ENCODE results near the gene SPIB. TPM values are rescaled to one million over a fixed set of nuclear protein-coding genes. Genes with fewer than 3 reads are reported as not detected.

SPIB gene
- total RNA-seq, 4 donors from 2014 or later, result 0.66 to 3.5 (median 0.90) TPM; not detected in 1

GRCh38 chr19:50380751-50381151 is 38.0 kb upstream of the SPIB start:
- H3K9me3 ChIP-seq, result no peaks in the 10 kb centered on the region
- peaks cover 0 to 73% (median 31%) of the 10 kb centered on the region in 4 donors for H3K4me1 ChIP-seq
- H3K27ac ChIP-seq, result peak overlapping the region in 3 of 4 donors; percentile 23 to 70 (median 70)
- no peak for DNase-seq (ENCODE audit: low spot score in 2 of 2)
- no peak overlapping the region for H3K4me3 ChIP-seq
- peaks cover 0 to 63% (median 24%) of the 10 kb centered on the region in 3 donors for H3K36me3 ChIP-seq
- no peak for TF ChIP-seq EP300 (IDR thresholded peaks at IDR 0.05)
- 49 to 57% methylated on average over 8 of the region's 8 CpGs for WGBS, 2 donors
- no peaks in the 10 kb centered on the region for H3K27me3 ChIP-seq

- H3K4me1 ChIP-seq, result peaks cover 0 to 69% (median 29%) of the 10 kb centered on the region in 4 donors
- no peak for TF ChIP-seq POLR2A (IDR thresholded peaks at IDR 0.05)
- no peak for TF ChIP-seq EP300 (IDR thresholded peaks at IDR 0.05)
- no peak for TF ChIP-seq CTCF (IDR thresholded peaks at IDR 0.05)
- no peaks in the 10 kb centered on the region for H3K9me3 ChIP-seq
- H3K4me3 ChIP-seq, result no peak overlapping the region
- no peak for DNase-seq (ENCODE audit: low spot score in 2 of 2)
- peaks cover 0 to 70% (median 24%) of the 10 kb centered on the region in 3 donors for H3K36me3 ChIP-seq
- no peaks in the 10 kb centered on the region for H3K27me3 ChIP-seq
- peak overlapping the region in 1 of 4 donors; percentile 70 for H3K27ac ChIP-seq
- WGBS, 2 donors, result 90 to 92% methylated on average over 33 to 57 of the region's 58 CpGs
These were observed 36.6 kb upstream of the SPIB start for GRCh38 chr19:50381881-50382729.

GRCh38 chr19:50383001-50383851 is 35.5 kb upstream of the SPIB start:
- WGBS, 2 donors, result 54 to 62% methylated on average over 21 of the region's 21 CpGs
- no peaks in the 10 kb centered on the region for H3K27me3 ChIP-seq
- peak in 1 of 2 donors; percentile 11 for DNase-seq (ENCODE audit: low spot score in 2 of 2)
- H3K27ac ChIP-seq, result peak overlapping the region; percentile 82 to 92 (median 86)
- no peaks in the 10 kb centered on the region for H3K9me3 ChIP-seq
- no peak for TF ChIP-seq POLR2A (IDR thresholded peaks at IDR 0.05)
- TF ChIP-seq CTCF (IDR thresholded peaks at IDR 0.05), result no peak
- TF ChIP-seq EP300 (IDR thresholded peaks at IDR 0.05), result no peak
- peaks cover 0 to 58% (median 29%) of the 10 kb centered on the region in 4 donors for H3K4me1 ChIP-seq
- H3K36me3 ChIP-seq, result peaks cover 0 to 69% (median 17%) of the 10 kb centered on the region in 3 donors
- peak overlapping the region; percentile 58 to 69 (median 66) for H3K4me3 ChIP-seq

DNA sequence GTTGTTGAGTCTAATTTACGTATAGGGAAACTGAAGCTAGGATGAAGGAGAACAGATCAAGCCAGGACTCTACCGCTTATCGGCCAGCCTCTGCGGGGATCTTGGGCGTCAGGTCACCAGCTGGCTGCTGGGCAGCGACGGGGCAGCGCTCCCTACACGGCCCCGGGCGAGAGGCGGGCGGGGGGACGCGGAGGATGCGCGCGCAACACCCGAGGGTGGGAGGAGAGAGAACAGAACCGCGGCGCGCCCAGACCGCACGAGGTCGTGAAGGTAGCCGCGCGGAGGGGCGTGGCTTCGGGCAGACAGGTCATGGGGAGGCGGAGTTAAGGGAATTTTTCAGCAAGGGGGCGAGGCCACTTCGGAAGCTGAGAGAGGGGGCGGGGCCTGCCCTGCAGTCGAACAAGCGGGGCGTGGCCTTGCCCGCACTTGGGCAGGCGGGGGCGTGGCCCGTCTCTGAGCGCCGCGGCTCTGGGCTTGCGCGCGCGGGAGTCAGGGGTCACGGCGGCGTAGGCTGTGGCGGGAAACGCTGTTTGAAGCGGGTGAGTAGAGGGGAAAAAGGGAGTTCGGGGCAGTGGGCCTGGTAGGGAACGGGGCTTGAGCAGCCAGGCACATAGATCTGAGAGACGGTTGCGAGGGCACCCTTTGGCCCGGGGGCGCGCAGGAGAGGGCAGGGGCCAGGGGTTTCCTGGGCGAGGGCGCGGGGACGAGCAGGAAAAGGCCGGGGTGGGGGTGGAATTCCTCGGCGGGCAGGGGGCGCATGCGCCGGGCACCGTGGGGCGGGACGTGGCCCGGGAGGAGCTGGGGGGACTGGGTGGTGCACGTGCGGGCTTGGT is 34.7 kb upstream of the SPIB start, which contains the start of gene POLD1:
Gene POLD1 (plus strand): TSS at position 496 of the 833 bp plus-strand sequence. CDS start 14,505 bp downstream, outside the sequence.
- TF ChIP-seq POLR2A (IDR thresholded peaks at IDR 0.05) (peak in 1 of 2 donors; percentile 40), EP300 (IDR thresholded peaks at IDR 0.05) (peak; percentile 76 to 89), CTCF (IDR thresholded peaks at IDR 0.05) (peak in 2 of 5 experiments; percentile 13 to 25)
- DNase-seq (ENCODE audit: low spot score in 2 of 2), result peak; percentile 96 to 98
- H3K9me3 ChIP-seq, result no peaks in the 10 kb centered on the region
- WGBS, 2 donors, result 1 to 2% methylated on average over 51 to 62 of the region's 78 CpGs
- peaks cover 0 to 60% (median 9%) of the 10 kb centered on the region in 3 donors for H3K36me3 ChIP-seq
- peak within 1 kb of the TSS; percentile 58 to 69 (median 66) for H3K4me3 ChIP-seq
- peak within 1 kb of the TSS; percentile 82 to 92 (median 86) for H3K27ac ChIP-seq
- H3K4me1 ChIP-seq, result peaks cover 0 to 50% (median 27%) of the 10 kb centered on the region in 4 donors
- H3K27me3 ChIP-seq, result no peaks in the 10 kb centered on the region
